Upper lobe of left lung (tissue), 4 donors: ENCODE results near the gene RBMS1.

Experiments used
- POLR2A ChIP-seq, 4 donors: fragments of 450-650 bp; IDR thresholded peaks; one replicate each; pipeline ENCODE4 v1.5.1; 2016 to 2017; ENCODE audit warnings: antibody characterized with exemption in 4 of 4, mild to moderate bottlenecking in 2 of 4
- POLR2AphosphoS5 ChIP-seq, 2 donors: sonication (generic); formaldehyde crosslinking; IDR thresholded peaks; one replicate each; pipeline ENCODE4 v1.5.1; 2017; ENCODE audit warnings: antibody characterized with exemption in 2 of 2
- TF ChIP-seq, protein P1 (sequence below), 6 experiments: fragments of 450-650 bp in 4 of 6; fragments of 200-600 bp in 2 of 6; sonication (generic) in 2 of 6; IDR thresholded peaks; one replicate each; pipeline ENCODE4 v1.5.1; 2016 to 2019; ENCODE audit warnings: antibody characterized with exemption in 6 of 6

DNA sequence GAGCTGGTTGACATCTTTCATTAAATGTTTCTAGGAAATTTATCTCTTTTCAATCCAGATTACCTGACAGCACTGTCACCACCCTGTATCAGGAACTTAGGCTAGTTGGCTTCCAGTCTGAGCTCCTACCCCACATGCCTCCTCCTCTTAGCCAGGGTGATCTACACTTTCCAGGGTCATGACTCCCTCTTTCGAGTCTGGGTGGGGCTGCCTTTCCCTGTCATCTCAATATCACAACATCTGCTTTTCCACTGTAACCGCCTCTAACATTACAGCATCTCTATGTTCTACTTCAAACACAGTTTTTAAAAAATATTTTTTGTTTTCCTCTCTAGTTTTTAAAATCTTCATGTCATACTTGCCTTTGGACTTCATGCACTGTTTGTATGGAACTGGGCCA lies 129.2 kb downstream of the RBMS1 start:
- TF ChIP-seq POLR2AphosphoS5 (IDR thresholded peaks at IDR 0.05) (no peak), POLR2A (IDR thresholded peaks at IDR 0.05) (no peak)
- TF ChIP-seq, protein P1, sequence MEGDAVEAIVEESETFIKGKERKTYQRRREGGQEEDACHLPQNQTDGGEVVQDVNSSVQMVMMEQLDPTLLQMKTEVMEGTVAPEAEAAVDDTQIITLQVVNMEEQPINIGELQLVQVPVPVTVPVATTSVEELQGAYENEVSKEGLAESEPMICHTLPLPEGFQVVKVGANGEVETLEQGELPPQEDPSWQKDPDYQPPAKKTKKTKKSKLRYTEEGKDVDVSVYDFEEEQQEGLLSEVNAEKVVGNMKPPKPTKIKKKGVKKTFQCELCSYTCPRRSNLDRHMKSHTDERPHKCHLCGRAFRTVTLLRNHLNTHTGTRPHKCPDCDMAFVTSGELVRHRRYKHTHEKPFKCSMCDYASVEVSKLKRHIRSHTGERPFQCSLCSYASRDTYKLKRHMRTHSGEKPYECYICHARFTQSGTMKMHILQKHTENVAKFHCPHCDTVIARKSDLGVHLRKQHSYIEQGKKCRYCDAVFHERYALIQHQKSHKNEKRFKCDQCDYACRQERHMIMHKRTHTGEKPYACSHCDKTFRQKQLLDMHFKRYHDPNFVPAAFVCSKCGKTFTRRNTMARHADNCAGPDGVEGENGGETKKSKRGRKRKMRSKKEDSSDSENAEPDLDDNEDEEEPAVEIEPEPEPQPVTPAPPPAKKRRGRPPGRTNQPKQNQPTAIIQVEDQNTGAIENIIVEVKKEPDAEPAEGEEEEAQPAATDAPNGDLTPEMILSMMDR (IDR thresholded peaks at IDR 0.05): no peak
